HG02970 (cell line): ENCODE results near the gene DUSP1.

Experiments used
- ATAC-seq: cut with Tn5 transposase; IDR thresholded peaks from one replicate; pipeline ENCODE4 v1.9.1; 2021; ENCODE audit warnings: mild to moderate bottlenecking, moderate library complexity, moderate number of reproducible peaks; ENCODE audit not compliant: unreplicated experiment, low FRiP score

The DUSP1 gene

DNA sequence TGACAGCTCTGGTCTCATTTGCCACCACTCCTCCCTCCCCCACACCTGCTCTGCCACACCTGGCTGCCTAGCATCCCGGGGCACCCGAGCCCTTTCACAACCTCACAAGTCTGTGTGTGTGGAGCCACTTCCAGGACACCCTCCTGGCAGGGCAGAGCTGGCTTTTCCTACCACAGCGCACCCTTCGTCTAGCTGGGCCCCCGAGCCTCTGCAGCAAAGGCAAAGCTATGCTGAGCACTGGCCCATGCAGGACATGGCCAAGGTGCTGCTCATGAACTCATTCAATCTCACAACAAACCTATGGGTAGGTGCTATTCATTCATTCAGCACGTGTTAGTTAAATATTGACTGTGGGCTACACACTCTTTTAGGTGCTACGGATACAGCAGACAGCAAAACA lies 43.4 kb downstream of the DUSP1 start:
- no peak for ATAC-seq

DNA sequence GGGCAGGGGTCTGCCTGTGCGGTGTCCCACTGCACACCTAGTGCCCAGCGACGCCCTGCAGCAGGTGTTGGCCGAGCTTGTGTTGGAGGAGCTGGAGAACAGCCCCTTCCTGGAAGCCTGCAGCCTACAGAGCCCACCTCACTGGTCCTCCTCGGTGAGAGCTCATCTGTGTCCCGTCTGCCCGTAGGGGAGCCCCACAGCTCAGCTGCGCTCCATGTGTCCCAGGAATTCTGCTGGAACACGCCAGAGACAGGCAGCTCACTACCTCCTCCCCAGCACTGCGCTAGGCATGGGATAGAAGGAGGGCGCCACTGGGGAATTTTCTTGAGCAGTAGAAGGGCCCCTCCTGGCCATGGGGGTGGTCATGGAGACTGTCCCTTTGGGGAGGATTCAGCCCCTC lies 44.0 kb downstream of the DUSP1 start:
- no peak for ATAC-seq

- ATAC-seq = no peak
Measured at GRCh38 chr5:172725785-172726184, 45.2 kb downstream of the DUSP1 start.

DNA sequence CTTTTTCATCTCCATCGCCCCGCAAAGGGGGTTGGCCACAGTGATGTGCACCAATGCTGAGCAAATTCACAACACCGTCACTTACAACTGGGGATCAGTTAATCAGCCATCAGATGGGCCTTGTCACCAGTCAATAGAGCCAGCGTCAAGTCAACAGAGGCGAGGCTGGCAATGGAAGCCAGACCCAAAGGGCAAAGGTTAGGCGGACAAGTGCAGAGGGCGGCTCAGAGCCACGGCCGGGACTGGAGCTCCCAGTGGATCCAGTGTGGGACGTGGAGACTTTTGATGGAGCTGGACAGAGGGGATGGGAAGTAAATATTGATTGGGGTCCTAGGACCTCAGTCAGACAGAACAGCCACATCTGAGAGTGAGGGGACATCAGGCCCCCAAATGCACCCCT lies 45.7 kb downstream of the DUSP1 start:
- ATAC-seq = no peak

GRCh38 chr5:172724242-172725183 lies 46.5 kb downstream of the DUSP1 start:
- ATAC-seq = no peak

- no peak for ATAC-seq
Measured at GRCh38 chr5:172723508-172723907, 47.5 kb downstream of the DUSP1 start.

GRCh38 chr5:172722327-172722815 lies 48.6 kb downstream of the DUSP1 start:
- ATAC-seq = no peak

DNA sequence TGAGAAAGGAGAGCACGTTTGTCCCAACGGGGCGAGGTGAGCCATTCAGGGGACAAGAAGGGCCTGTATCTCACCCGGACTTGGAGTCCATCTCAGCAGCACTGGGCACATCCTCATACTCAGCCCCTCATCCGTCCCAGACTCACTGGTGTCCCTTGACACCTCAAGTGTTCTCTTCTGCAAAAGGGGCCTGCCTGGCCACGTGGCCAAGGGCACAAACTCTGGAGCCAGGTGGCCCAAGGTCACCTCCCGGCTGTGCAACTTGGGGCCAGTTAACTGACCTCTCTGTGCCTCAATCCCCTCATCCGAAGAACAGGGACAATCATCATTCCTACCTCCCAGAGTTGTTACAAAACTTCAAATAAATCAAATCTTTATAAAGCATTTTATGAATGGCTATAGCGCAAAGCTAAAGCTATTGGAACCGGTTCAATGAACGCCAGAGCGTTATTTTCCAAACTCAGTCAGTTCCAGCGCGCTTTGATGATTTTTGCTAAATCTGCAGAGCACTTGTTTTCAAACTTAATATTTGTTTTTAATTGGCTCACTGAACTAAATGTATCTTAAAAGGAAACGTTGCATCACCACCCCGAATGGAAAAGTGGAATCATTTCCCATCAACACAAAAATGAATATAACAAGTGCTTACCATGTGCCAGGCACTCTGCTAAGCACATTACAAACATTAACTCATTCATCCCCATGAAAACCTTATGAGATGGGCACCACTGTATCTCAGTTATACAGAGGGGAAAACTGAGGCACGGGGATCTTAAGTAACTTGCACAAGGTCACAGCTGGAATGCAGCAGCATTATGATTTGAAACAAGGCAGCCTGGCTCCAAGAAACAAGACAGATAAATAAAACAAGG lies 49.3 kb downstream of the DUSP1 start:
- ATAC-seq = no peak

- no peak for ATAC-seq
Measured at GRCh38 chr5:172720655-172721054, 50.3 kb downstream of the DUSP1 start.

GRCh38 chr5:172719211-172719610 lies 51.8 kb downstream of the DUSP1 start:
- no peak for ATAC-seq

DNA sequence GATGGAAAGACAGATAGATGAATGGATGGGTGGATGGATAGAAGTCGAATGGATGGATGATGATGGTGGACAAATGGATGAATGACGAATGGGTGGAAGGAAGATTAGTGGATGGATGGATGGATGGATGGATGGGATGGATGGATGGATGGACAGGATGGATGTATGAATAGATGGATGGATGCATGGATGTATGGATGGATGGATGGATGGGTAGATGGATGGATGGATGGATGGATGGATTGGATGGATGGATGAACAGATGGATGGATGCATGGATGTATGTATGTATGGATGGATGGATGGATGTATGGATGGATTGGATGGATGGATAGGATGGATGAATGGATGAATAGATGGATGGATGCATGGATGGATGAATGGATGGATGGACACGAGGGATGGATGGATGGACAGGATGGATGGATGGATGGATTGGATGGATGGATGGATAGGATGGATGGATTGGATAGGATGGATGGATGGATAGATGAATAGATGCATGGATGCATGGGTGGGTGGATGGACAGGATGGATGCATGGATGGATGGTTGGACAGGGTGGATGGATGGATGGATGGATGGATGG lies 52.4 kb downstream of the DUSP1 start:
- no peak for ATAC-seq
